ENCODE measurements around the gene CIAO3.

Gene CIAO3

GRCh38 chr16:687499-687898 lies 53.3 kb downstream of the CIAO3 start:
- no peak for DNase-seq

DNA sequence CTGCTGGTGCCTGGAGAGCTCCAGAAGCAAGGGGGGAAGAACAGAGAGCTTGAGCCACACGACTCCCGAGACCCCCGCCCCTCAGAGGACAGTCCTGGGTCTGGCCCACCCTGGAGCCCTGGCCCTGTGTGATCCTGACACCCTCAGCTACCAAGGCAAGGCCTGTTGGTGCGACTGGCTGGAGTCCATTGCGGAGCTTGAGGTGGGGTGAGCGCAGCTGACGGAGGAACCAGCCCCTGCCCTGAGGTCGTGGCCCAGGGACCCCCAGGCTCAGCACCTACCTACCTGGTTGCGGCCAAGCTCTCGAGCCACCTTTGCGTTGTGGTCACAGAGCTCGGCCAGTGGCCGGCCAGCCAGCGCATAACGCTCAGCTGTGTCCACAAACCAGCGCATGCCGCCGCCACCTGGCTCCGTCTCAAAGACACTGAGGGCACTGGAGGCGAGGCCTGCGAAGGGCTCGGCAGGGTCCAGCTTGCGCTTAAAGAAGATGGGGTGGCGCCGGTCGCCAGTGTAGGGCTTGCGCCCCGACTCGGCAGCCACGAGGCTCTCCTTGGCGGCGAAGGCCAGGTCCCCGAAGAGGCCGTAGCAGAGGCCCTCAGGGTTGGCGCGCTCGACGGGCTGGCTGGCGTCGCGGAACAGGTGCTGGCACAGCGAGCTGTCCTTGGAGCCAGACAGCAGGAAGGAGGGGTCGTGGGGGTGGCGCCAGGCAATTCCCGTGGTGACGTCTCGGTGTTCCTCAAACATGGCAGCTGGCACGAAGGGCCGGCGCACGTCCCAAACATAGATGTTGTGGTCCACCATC lies 54.1 kb downstream of the CIAO3 start:
- DNase-seq: no peak

GRCh38 chr16:685967-686366 lies 54.8 kb downstream of the CIAO3 start:
- DNase-seq: no peak

- DNase-seq: peak; percentile 87
These were observed 55.7 kb downstream of the CIAO3 start for GRCh38 chr16:684961-685696.

GRCh38 chr16:684071-684794 lies 56.6 kb downstream of the CIAO3 start, which contains the start of gene JMJD8:
Gene JMJD8, minus strand, starts transcription at chr16:684334. Its CDS starts 15 bp downstream, at chr16:684319.
- DNase-seq: peak; percentile 93

DNA sequence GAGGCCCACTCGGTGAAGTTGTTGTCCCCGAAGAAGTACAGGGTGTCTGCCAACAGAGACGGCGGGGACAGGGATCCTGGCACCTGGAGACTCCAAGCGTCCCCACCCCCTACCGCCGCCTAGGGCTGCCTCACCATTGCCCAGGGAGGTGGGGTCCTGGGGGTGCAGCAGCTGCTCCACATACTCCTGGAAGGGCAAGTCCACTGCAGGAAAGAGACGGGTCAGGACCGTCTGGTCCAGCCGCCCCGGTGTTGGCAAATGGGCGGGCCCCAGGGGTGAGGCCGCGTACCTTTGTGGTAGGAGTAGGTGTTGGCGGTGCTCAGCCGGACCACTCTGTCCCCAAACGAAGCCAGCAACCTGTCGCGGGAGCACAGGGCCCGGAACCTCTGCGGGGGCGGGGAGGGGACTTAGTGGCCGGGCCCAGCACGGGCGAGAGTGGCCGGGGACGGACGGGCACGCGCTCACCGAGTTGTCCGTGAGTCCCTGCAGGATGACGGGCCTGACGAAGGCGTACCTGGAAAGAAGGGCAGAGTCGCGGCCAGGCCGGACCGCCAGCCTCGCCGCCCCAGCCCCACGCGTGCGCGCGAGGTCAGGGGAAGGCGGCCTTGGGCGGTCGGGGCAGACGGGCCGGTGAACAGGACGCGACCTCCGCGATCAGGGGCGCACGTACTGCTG lies 57.3 kb downstream of the CIAO3 start:
- DNase-seq: no peak

- no peak for DNase-seq
These were observed 58.1 kb downstream of the CIAO3 start for GRCh38 chr16:682493-683395.

- no peak for DNase-seq
These were observed 58.9 kb downstream of the CIAO3 start for GRCh38 chr16:681746-682427.

DNA sequence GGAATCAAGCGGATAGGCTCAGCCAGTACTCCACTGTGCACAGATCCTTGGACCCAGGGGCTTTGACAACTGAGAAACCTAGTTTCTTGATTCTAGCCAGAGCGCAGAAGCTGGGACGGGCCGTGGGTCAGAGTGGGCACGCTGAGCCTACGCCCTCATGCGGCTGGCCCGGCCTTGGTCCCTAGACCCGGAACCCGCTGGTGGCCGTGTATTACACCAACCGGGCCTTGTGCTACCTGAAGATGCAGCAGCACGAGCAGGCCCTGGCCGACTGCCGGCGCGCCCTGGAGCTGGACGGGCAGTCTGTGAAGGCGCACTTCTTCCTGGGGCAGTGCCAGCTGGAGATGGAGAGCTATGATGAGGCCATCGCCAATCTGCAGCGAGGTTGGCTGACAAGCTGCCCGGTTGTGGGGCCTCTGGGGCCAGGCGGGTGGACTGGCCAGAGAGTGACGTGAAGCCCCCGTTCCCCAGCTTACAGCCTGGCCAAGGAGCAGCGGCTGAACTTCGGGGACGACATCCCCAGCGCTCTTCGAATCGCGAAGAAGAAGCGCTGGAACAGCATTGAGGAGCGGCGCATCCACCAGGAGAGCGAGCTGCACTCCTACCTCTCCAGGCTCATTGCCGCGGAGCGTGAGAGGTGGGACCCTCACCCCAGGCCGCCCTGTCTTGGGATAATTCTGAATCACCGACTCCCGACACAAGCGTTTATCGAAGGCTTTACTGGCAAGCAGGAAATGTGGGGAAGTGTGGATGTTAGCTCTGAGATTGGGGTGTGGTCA lies 59.6 kb downstream of the CIAO3 start:
- DNase-seq: no peak

DNA sequence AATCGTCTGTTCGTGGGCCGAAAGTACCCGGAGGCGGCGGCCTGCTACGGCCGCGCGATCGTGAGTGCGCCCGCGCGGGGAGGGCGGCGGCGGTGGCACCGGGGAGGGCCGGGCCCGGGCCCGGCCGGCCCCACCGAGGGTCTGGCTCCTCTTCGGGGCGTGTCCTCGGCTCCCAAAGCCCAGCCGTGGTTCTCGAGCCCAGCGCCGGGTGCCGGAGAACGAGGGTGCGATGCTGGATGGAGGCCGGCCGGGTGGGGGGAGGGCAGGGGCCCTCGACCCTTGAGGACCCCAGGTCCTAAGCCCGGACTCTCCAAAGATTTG lies 60.2 kb downstream of the CIAO3 start:
- no peak for DNase-seq

GRCh38 chr16:679814-680624 lies 60.8 kb downstream of the CIAO3 start, which contains the start of gene STUB1:
Gene STUB1, plus strand, starts transcription at chr16:680410. Its CDS starts 116 bp downstream, at chr16:680526.
- peak; percentile 83 for DNase-seq
